Tibial nerve (tissue), 4 donors: Measurements from ENCODE around the gene CILP2. TPM values are rescaled to one million over a fixed set of nuclear protein-coding genes. Genes with fewer than 3 reads are reported as not detected.
A peak's percentile ranks its signal among the peaks of the same experiment; 100 is the strongest.

ENCODE experiments used
- DNase-seq, 2 donors: peaks; one replicate each; pipeline ENCODE4 v3.0.0-alpha.2; 2019; ENCODE audit warnings: low spot score in 2 of 2
- H3K27ac ChIP-seq, 4 donors: fragments of 200-600 bp; sonication (generic) in 3 of 4; one replicate each; pipeline ENCODE4 v1.5.1; 2017 to 2019; ENCODE audit warnings: mild to moderate bottlenecking in 1 of 4
- H3K27me3 ChIP-seq, 2 donors: fragments of 200-600 bp; sonication (generic) in 1 of 2; one replicate each; pipeline versions ENCODE4 v1.5.1 to v1.6.0; 2017 to 2019
- H3K36me3 ChIP-seq, 3 donors: fragments of 200-600 bp; sonication (generic); one replicate each; pipeline ENCODE4 v1.5.1; 2018 to 2019
- H3K4me1 ChIP-seq, 4 donors: fragments of 200-600 bp; sonication (generic) in 3 of 4; one replicate each; pipeline ENCODE4 v1.5.1; 2017 to 2019
- H3K4me3 ChIP-seq, 4 donors: fragments of 200-600 bp; sonication (generic) in 3 of 4; one replicate each; pipeline ENCODE4 v1.5.1; 2017 to 2019; ENCODE audit warnings: mild to moderate bottlenecking in 1 of 4, moderate library complexity in 1 of 4
- H3K9me3 ChIP-seq, 4 donors: fragments of 200-600 bp; sonication (generic) in 3 of 4; one replicate each; pipeline ENCODE4 v1.5.1; 2017 to 2019
- EP300 ChIP-seq, 2 donors: sonication (generic); formaldehyde crosslinking; IDR thresholded peaks; one replicate each; pipeline ENCODE4 v1.6.1; 2017; ENCODE audit warnings: antibody characterized with exemption in 2 of 2, mild to moderate bottlenecking in 1 of 2
- POLR2A ChIP-seq, 2 donors: fragments of 450-650 bp; IDR thresholded peaks; one replicate each; pipeline ENCODE4 v1.6.1; 2017; ENCODE audit warnings: antibody characterized with exemption in 2 of 2, mild to moderate bottlenecking in 2 of 2, moderate library complexity in 2 of 2
- WGBS, 2 donors: methylation state at CpG; one replicate each; pipeline ENCODE4 v1.1.5; 2018; 5-methylcytosine and 5-hydroxymethylcytosine counted together
- total RNA-seq, 4 donors: library from RNA; depleted of rRNA; stranded (reverse); fragments of >200 nt; gene quantifications; one replicate each; pipeline ENCODE4 v1.1.0, GENCODE V29; 2016
- TF ChIP-seq, protein P1 (sequence below), 5 experiments: fragments of 200-600 bp in 3 of 5; fragments of 450-650 bp in 2 of 5; sonication (generic) in 3 of 5; IDR thresholded peaks; one replicate each; pipeline ENCODE4 v1.5.1; 2016 to 2019; ENCODE audit warnings: antibody characterized with exemption in 5 of 5, mild to moderate bottlenecking in 3 of 5, moderate library complexity in 2 of 5

Gene CILP2
- total RNA-seq, 4 donors from 2014 or later: 0.20 to 0.66 TPM; not detected in 2

DNA sequence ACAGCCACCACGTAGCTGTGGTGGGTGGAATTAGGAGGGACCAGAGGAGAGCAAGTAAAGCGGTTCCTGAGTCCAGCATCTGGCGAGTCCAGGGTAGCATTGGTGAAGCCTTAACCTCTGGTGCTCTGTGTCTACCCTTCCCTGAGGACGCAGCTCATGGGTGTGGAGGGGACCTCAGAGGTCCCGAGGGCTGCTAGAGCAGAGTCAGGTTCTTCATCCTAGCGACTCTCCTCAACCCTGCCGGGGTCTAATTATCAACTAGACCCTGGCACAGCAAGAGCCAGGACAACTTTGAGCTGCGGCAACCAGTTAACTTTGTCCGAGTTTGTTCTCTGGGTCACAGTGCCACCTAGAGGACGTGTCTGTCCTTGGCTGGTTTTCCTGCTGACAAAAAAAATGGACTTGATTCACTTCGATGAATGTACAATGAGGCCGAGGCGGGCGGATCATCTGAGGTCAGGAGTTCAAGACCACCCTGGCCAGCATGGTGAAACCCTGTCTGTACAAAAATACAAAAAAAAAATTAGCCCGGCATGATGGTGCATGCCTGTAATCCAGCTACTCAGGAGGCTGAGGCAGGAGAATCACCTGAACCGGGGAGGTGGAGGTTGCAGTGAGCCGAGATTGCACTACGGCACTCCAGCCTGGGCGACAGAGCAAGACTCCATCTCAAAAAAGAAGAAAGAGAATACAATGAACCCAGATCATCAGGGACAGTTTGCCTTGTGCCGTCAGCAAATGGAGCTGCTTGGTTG is 47.7 kb upstream of the CILP2 start:
- Histone ChIP-seq H3K36me3 (peaks cover 0 to 38% (median 10%) of the 10 kb centered on the region in 3 donors), H3K4me3 (no peak overlapping the region), H3K27me3 (no peaks in the 10 kb centered on the region), H3K9me3 (no peaks in the 10 kb centered on the region), H3K27ac (peak overlapping the region; percentile 63 to 85 (median 84)), H3K4me1 (peaks cover 0 to 53% (median 30%) of the 10 kb centered on the region in 4 donors)
- TF ChIP-seq POLR2A (IDR thresholded peaks at IDR 0.05) (no peak), EP300 (IDR thresholded peaks at IDR 0.05) (no peak)
- TF ChIP-seq, protein P1, sequence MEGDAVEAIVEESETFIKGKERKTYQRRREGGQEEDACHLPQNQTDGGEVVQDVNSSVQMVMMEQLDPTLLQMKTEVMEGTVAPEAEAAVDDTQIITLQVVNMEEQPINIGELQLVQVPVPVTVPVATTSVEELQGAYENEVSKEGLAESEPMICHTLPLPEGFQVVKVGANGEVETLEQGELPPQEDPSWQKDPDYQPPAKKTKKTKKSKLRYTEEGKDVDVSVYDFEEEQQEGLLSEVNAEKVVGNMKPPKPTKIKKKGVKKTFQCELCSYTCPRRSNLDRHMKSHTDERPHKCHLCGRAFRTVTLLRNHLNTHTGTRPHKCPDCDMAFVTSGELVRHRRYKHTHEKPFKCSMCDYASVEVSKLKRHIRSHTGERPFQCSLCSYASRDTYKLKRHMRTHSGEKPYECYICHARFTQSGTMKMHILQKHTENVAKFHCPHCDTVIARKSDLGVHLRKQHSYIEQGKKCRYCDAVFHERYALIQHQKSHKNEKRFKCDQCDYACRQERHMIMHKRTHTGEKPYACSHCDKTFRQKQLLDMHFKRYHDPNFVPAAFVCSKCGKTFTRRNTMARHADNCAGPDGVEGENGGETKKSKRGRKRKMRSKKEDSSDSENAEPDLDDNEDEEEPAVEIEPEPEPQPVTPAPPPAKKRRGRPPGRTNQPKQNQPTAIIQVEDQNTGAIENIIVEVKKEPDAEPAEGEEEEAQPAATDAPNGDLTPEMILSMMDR (IDR thresholded peaks at IDR 0.05): peak; percentile 74 to 91 (median 83)
- peak; percentile 67 to 91 for DNase-seq
- WGBS, 2 donors: 25 to 27% methylated on average over 15 to 20 of the region's 20 CpGs

DNA sequence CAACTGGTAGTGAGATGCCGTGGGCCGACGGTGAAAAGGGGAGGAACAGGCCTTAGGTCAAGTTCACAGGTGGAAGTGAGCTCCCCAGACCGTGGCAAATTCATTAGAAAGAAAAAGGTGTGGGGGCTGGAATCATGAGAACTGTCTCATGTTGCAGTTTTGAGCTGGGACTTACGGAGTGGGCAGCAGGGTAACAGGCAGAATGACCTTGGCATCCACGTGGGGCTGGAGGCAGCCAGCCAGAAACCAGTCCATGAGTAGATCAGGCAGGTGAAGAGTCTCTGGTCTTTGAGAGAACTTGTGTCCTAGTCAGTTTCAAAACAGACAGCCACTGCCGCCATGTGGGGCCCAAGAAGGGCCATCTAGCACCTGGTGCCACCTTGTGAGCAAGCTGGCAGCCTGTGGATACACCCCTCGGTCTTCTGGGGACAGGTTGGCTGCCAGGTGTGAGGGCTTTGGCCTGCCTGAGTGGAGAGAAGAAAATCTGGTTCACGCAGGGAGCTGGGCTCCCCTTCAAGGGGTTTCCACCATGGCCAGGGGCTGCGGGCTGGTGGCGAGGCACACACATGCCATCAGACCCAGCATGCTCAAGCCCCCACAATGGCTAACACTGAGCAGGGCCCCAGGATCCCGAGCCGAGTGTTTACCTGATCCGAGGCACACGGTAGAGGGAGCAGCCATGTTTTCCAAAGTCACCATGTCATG is 46.6 kb upstream of the CILP2 start:
- no peaks in the 10 kb centered on the region for H3K27me3 ChIP-seq
- H3K4me1 ChIP-seq: peaks cover 0 to 51% (median 30%) of the 10 kb centered on the region in 4 donors
- WGBS, 2 donors: 84 to 85% methylated on average over 13 to 15 of the region's 15 CpGs
- H3K9me3 ChIP-seq: no peaks in the 10 kb centered on the region
- no peak overlapping the region for H3K27ac ChIP-seq
- peaks cover 0 to 48% (median 17%) of the 10 kb centered on the region in 3 donors for H3K36me3 ChIP-seq
- no peak for DNase-seq
- H3K4me3 ChIP-seq: no peak overlapping the region
- TF ChIP-seq, protein P1 (IDR thresholded peaks at IDR 0.05): no peak
- TF ChIP-seq POLR2A (IDR thresholded peaks at IDR 0.05) (no peak), EP300 (IDR thresholded peaks at IDR 0.05) (no peak)

DNA sequence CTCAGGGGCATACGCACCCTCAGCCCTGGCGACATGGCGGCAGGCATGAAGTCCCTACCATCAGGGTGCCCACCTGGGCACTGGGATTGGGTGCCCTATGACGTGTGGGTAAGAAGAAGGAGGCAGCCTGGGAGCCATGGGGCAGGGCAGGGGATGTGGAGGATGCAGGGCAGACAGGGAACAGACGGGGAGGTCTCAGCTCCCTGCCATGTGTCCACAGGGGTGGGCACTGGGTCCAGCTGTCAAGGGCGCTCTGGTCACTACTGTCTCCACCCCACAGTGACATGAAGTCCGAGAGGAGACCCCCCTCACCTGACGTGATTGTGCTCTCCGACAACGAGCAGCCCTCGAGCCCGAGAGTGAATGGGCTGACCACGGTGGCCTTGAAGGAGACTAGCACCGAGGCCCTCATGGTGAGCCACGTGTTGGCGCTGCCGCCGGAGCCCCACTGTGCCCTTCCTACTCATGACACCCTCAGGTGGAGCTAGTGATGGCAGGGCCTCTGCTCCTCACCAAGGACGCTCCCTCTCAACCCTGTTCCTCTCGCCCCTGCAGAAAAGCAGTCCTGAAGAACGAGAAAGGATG is 45.9 kb upstream of the CILP2 start:
- H3K27me3 ChIP-seq: no peaks in the 10 kb centered on the region
- no peak overlapping the region for H3K4me3 ChIP-seq
- WGBS, 2 donors: 85 to 94% methylated on average over 19 of the region's 21 CpGs
- no peak for DNase-seq
- no peak overlapping the region for H3K27ac ChIP-seq
- H3K9me3 ChIP-seq: no peaks in the 10 kb centered on the region
- H3K4me1 ChIP-seq: peaks cover 0 to 46% (median 30%) of the 10 kb centered on the region in 4 donors
- peaks cover 0 to 54% (median 24%) of the 10 kb centered on the region in 3 donors for H3K36me3 ChIP-seq
- TF ChIP-seq, protein P1 (IDR thresholded peaks at IDR 0.05): no peak
- TF ChIP-seq POLR2A (IDR thresholded peaks at IDR 0.05) (no peak), EP300 (IDR thresholded peaks at IDR 0.05) (no peak)

DNA sequence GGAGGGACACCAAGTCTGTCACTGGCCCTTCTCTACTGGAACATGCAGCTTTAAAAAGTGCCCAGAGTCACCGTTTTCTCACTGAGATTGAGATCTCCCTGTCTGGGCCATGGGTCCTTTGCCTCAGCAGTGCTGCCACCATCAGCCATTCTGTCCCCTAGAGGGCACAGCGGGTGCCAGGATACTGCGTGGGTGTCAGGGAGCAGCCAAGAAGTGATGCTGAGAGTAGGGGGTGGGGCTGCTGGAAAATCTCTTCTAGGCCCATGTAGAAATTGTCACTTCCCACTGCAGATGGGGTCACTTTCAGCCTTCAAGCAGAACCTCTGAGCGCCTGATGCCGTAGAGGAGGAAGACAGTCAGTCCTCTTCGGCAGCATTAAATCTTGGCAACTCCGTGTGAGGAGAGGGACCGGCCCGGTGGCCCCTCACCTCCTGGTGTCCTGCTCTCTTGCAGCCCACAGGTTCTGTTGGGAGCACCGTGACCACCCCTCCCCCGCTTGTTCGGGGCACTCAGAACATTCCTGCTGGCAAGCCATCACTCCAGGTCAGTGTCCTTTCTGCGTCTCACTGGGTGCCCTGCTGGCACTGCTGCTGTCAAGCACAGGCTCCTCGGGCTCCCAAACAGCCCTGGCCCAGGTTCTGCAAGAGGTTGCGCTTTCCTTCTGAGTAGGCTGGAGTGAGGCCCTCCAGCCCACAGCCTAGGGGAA is 44.1 kb upstream of the CILP2 start:
- no peaks in the 10 kb centered on the region for H3K27me3 ChIP-seq
- H3K36me3 ChIP-seq: peaks cover 3 to 73% (median 26%) of the 10 kb centered on the region in 3 donors
- peak overlapping the region in 1 of 4 donors; percentile 42 for H3K27ac ChIP-seq
- peaks cover 0 to 27% (median 15%) of the 10 kb centered on the region in 4 donors for H3K4me1 ChIP-seq
- no peak for TF ChIP-seq POLR2A (IDR thresholded peaks at IDR 0.05)
- TF ChIP-seq, protein P1 (IDR thresholded peaks at IDR 0.05): peak in 2 of 5 experiments; percentile 20 to 23
- WGBS, 2 donors: 71 to 76% methylated on average over 14 to 15 of the region's 15 CpGs
- no peaks in the 10 kb centered on the region for H3K9me3 ChIP-seq
- no peak for DNase-seq
- no peak overlapping the region for H3K4me3 ChIP-seq
